ENCODE measurements around the gene ARNT2.

- TF ChIP-seq GATA2 (IDR thresholded peaks at IDR 0.05; ENCODE audit: low read depth, low read length) (no peak), GATA3 (IDR thresholded peaks at IDR 0.05; ENCODE audit: low read depth, low read length) (no peak)
Observed at GRCh38 chr15:80478075-80478474, 73.9 kb downstream of the ARNT2 start.
